ENCODE measurements around the gene UBA7. TPM values are rescaled to one million over a fixed set of nuclear protein-coding genes. Genes with fewer than 3 reads are reported as not detected.
A peak's percentile ranks its signal among the peaks of the same experiment; 100 is the strongest.

Gene UBA7
- total and polyA plus RNA-seq, 2 of the 13 experiments (the other 11 are each of a cell fraction or from before 2014, with no cell fraction given), result 9.5 to 16.5 TPM

- TF ChIP-seq GMEB1 (CRISPR knock-in tag; IDR thresholded peaks at IDR 0.05; ENCODE audit: borderline replicate concordance), result 0 out of 2 replicates have a peak, but pooled peaks have one; percentile 7
- TF ChIP-seq ZNF441 (CRISPR knock-in tag; IDR thresholded peaks at IDR 0.05; ENCODE audit: borderline replicate concordance), result 0 out of 2 replicates have a peak, but pooled peaks have one; percentile 53
- TF ChIP-seq ZFP62 (CRISPR knock-in tag; IDR thresholded peaks at IDR 0.05), result no peak
- TF ChIP-seq TSC22D2 (CRISPR knock-in tag; IDR thresholded peaks at IDR 0.05; ENCODE audit: borderline replicate concordance), result peak; percentile 66; the same call in 1 of the 2 replicates
- TF ChIP-seq SETDB1 (CRISPR knock-in tag; IDR thresholded peaks at IDR 0.05; ENCODE audit: borderline replicate concordance), result no peak
- TF ChIP-seq ZNF550 (CRISPR knock-in tag; IDR thresholded peaks at IDR 0.05; ENCODE audit: borderline replicate concordance), result no peak
- peak; percentile 95; the same call in 1 of the 2 replicates for TF ChIP-seq ZNF253 (CRISPR knock-in tag; IDR thresholded peaks at IDR 0.05; ENCODE audit: borderline replicate concordance)
- TF ChIP-seq, protein P1, sequence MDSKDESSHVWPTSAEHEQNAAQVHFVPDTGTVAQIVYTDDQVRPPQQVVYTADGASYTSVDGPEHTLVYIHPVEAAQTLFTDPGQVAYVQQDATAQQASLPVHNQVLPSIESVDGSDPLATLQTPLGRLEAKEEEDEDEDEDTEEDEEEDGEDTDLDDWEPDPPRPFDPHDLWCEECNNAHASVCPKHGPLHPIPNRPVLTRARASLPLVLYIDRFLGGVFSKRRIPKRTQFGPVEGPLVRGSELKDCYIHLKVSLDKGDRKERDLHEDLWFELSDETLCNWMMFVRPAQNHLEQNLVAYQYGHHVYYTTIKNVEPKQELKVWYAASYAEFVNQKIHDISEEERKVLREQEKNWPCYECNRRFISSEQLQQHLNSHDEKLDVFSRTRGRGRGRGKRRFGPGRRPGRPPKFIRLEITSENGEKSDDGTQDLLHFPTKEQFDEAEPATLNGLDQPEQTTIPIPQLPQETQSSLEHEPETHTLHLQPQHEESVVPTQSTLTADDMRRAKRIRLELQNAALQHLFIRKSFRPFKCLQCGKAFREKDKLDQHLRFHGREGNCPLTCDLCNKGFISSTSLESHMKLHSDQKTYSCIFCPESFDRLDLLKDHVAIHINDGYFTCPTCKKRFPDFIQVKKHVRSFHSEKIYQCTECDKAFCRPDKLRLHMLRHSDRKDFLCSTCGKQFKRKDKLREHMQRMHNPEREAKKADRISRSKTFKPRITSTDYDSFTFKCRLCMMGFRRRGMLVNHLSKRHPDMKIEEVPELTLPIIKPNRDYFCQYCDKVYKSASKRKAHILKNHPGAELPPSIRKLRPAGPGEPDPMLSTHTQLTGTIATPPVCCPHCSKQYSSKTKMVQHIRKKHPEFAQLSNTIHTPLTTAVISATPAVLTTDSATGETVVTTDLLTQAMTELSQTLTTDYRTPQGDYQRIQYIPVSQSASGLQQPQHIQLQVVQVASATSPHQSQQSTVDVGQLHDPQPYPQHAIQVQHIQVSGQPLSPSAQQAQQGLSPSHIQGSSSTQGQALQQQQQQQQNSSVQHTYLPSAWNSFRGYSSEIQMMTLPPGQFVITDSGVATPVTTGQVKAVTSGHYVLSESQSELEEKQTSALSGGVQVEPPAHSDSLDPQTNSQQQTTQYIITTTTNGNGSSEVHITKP (CRISPR knock-in tag; IDR thresholded peaks at IDR 0.05; ENCODE audit: low read depth), result no peak
- TF ChIP-seq ZNF577 (CRISPR knock-in tag; IDR thresholded peaks at IDR 0.05; ENCODE audit: borderline replicate concordance, low read depth), result no peak
- TF ChIP-seq, protein P2, sequence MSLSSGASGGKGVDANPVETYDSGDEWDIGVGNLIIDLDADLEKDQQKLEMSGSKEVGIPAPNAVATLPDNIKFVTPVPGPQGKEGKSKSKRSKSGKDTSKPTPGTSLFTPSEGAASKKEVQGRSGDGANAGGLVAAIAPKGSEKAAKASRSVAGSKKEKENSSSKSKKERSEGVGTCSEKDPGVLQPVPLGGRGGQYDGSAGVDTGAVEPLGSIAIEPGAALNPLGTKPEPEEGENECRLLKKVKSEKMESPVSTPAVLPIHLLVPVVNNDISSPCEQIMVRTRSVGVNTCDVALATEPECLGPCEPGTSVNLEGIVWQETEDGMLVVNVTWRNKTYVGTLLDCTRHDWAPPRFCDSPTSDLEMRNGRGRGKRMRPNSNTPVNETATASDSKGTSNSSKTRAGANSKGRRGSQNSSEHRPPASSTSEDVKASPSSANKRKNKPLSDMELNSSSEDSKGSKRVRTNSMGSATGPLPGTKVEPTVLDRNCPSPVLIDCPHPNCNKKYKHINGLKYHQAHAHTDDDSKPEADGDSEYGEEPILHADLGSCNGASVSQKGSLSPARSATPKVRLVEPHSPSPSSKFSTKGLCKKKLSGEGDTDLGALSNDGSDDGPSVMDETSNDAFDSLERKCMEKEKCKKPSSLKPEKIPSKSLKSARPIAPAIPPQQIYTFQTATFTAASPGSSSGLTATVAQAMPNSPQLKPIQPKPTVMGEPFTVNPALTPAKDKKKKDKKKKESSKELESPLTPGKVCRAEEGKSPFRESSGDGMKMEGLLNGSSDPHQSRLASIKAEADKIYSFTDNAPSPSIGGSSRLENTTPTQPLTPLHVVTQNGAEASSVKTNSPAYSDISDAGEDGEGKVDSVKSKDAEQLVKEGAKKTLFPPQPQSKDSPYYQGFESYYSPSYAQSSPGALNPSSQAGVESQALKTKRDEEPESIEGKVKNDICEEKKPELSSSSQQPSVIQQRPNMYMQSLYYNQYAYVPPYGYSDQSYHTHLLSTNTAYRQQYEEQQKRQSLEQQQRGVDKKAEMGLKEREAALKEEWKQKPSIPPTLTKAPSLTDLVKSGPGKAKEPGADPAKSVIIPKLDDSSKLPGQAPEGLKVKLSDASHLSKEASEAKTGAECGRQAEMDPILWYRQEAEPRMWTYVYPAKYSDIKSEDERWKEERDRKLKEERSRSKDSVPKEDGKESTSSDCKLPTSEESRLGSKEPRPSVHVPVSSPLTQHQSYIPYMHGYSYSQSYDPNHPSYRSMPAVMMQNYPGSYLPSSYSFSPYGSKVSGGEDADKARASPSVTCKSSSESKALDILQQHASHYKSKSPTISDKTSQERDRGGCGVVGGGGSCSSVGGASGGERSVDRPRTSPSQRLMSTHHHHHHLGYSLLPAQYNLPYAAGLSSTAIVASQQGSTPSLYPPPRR (CRISPR knock-in tag; IDR thresholded peaks at IDR 0.05; ENCODE audit: borderline replicate concordance), result 0 out of 2 replicates have a peak, but pooled peaks have one; percentile 27
- TF ChIP-seq ZSCAN21 (CRISPR knock-in tag; IDR thresholded peaks at IDR 0.05; ENCODE audit: borderline replicate concordance), result peak; percentile 90; the same call in 1 of the 2 replicates
- TF ChIP-seq, protein P3, sequence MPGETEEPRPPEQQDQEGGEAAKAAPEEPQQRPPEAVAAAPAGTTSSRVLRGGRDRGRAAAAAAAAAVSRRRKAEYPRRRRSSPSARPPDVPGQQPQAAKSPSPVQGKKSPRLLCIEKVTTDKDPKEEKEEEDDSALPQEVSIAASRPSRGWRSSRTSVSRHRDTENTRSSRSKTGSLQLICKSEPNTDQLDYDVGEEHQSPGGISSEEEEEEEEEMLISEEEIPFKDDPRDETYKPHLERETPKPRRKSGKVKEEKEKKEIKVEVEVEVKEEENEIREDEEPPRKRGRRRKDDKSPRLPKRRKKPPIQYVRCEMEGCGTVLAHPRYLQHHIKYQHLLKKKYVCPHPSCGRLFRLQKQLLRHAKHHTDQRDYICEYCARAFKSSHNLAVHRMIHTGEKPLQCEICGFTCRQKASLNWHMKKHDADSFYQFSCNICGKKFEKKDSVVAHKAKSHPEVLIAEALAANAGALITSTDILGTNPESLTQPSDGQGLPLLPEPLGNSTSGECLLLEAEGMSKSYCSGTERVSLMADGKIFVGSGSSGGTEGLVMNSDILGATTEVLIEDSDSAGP (CRISPR knock-in tag; IDR thresholded peaks at IDR 0.05; ENCODE audit: borderline replicate concordance), result peak; percentile 62
- no peak for TF ChIP-seq SNAI1 (CRISPR knock-in tag; IDR thresholded peaks at IDR 0.05; ENCODE audit: borderline replicate concordance)
- no peak for TF ChIP-seq MBNL3 (CRISPR knock-in tag; conservative IDR thresholded peaks at IDR 0.05)
- peak; percentile 26 for TF ChIP-seq RBM22 (optimal IDR thresholded peaks at IDR 0.05; ENCODE audit: low read length)
Observed at GRCh38 chr3:49786357-49787181, 27.2 kb downstream of the UBA7 start, which contains the start of gene IP6K1 (continued).

Data from HepG2 (cell line).